ENCODE data around the gene ARL13B. TPM values are rescaled to one million over a fixed set of nuclear protein-coding genes. Genes with fewer than 3 reads are reported as not detected.

Gene ARL13B
- total RNA-seq, 4 donors from 2014 or later, result 0.80 to 4.9 (median 3.6) TPM

- peak; percentile 83 for DNase-seq
- H3K27me3 ChIP-seq, result no peaks in the 10 kb centered on the region
- intact Hi-C loops (cut with DNase I; ENCODE audit: low total_unique reads) (no loop called here), in situ Hi-C loops (cut with MboI; ENCODE audit: low pct_ligation_motif_present in 1 of 4, low pct_unique_long_range_greater_than_20kb in 1 of 4, low sequenced_read_pairs in 3 of 4) (loop anchor here in 1 of 4 donors (10.0 kb wide), 1 partner anchor 91 kb away; the partner anchor contains the start of genes DHFR2 and NSUN3)
- no peaks in the 10 kb centered on the region for H3K36me3 ChIP-seq
- peak within 1 kb of the TSS; percentile 35 to 58 (median 48) for H3K4me3 ChIP-seq
- peak within 1 kb of the TSS; percentile 84 to 92 (median 87) for H3K27ac ChIP-seq
- TF ChIP-seq EP300 (IDR thresholded peaks at IDR 0.05; ENCODE audit: low read depth) (peak; percentile 59), POLR2AphosphoS5 (IDR thresholded peaks at IDR 0.05) (peak; percentile 33 to 57 (median 37)), POLR2A (IDR thresholded peaks at IDR 0.05) (no peak)
- TF ChIP-seq, protein P1, sequence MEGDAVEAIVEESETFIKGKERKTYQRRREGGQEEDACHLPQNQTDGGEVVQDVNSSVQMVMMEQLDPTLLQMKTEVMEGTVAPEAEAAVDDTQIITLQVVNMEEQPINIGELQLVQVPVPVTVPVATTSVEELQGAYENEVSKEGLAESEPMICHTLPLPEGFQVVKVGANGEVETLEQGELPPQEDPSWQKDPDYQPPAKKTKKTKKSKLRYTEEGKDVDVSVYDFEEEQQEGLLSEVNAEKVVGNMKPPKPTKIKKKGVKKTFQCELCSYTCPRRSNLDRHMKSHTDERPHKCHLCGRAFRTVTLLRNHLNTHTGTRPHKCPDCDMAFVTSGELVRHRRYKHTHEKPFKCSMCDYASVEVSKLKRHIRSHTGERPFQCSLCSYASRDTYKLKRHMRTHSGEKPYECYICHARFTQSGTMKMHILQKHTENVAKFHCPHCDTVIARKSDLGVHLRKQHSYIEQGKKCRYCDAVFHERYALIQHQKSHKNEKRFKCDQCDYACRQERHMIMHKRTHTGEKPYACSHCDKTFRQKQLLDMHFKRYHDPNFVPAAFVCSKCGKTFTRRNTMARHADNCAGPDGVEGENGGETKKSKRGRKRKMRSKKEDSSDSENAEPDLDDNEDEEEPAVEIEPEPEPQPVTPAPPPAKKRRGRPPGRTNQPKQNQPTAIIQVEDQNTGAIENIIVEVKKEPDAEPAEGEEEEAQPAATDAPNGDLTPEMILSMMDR (IDR thresholded peaks at IDR 0.05), result peak in 1 of 5 experiments; percentile 10
- H3K9me3 ChIP-seq, result no peaks in the 10 kb centered on the region
- WGBS, 2 donors (ENCODE audit: low coverage in 1 of 2), result 1 to 4% methylated on average over 4 to 45 of the region's 53 CpGs
- peaks cover 0 to 17% (median 7%) of the 10 kb centered on the region in 4 donors for H3K4me1 ChIP-seq
Measured at GRCh38 chr3:93973131-93974126, 6.5 kb upstream of the ARL13B start, which contains the start of gene PROS1. Gene PROS1, minus strand, starts transcription at chr3:93973896. Its CDS starts 147 bp downstream, at chr3:93973749.

- DNase-seq, result no peak
- TF ChIP-seq POLR2AphosphoS5 (IDR thresholded peaks at IDR 0.05) (no peak), EP300 (IDR thresholded peaks at IDR 0.05; ENCODE audit: low read depth) (no peak), POLR2A (IDR thresholded peaks at IDR 0.05) (no peak)
- TF ChIP-seq, protein P1 (IDR thresholded peaks at IDR 0.05), result no peak
- H3K27ac ChIP-seq, result no peak overlapping the region
- H3K4me3 ChIP-seq, result no peak overlapping the region
- 91 to 95% methylated on average over 11 to 13 of the region's 13 CpGs for WGBS, 2 donors (ENCODE audit: low coverage in 1 of 2)
- no peaks in the 10 kb centered on the region for H3K36me3 ChIP-seq
- no peaks in the 10 kb centered on the region for H3K9me3 ChIP-seq
- H3K27me3 ChIP-seq, result no peaks in the 10 kb centered on the region
- H3K4me1 ChIP-seq, result peaks cover 0 to 16% (median 14%) of the 10 kb centered on the region in 4 donors
- intact Hi-C loops (cut with DNase I; ENCODE audit: low total_unique reads) (no loop called here), in situ Hi-C loops (cut with MboI; ENCODE audit: low pct_ligation_motif_present in 1 of 4, low pct_unique_long_range_greater_than_20kb in 1 of 4, low sequenced_read_pairs in 3 of 4) (no loop called here)
Measured at GRCh38 chr3:93981649-93982048, 1.7 kb downstream of the ARL13B start.

GRCh38 chr3:93983408-93983807 lies 3.5 kb downstream of the ARL13B start:
- Histone ChIP-seq H3K4me3 (no peak overlapping the region), H3K27me3 (no peaks in the 10 kb centered on the region), H3K9me3 (no peaks in the 10 kb centered on the region), H3K4me1 (peaks cover 0 to 16% (median 14%) of the 10 kb centered on the region in 4 donors), H3K36me3 (no peaks in the 10 kb centered on the region), H3K27ac (no peak overlapping the region)
- no peak for DNase-seq
- TF ChIP-seq, protein P1 (IDR thresholded peaks at IDR 0.05), result no peak
- TF ChIP-seq POLR2A (IDR thresholded peaks at IDR 0.05) (no peak), POLR2AphosphoS5 (IDR thresholded peaks at IDR 0.05) (no peak), EP300 (IDR thresholded peaks at IDR 0.05; ENCODE audit: low read depth) (no peak)
- WGBS, 2 donors (ENCODE audit: low coverage in 1 of 2), result 91 to 97% methylated on average over 3 of the region's 3 CpGs
- intact Hi-C loops (cut with DNase I; ENCODE audit: low total_unique reads), result no loop called here
- in situ Hi-C loops (cut with MboI; ENCODE audit: low pct_ligation_motif_present in 1 of 4, low pct_unique_long_range_greater_than_20kb in 1 of 4, low sequenced_read_pairs in 3 of 4), result no loop called here

DNA sequence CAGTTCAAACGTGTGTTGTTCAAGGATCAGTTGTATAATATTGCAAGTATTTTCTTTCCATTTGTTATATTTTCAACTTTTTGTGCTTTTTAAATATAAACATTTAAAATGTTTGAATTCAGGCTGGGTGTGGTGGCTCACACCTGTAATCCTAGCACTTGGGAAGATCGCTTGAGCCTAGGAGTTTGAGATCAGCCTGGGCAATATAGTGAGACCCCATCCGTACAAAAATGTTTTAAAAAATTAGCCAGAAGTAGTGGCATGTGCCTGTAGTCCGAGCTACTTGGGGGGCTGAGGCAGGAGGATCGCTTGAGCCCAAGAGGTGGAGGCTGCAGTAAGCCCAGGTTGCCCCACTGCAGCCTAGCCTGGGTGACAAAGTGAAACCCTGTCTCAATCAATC lies 4.7 kb downstream of the ARL13B start:
- in situ Hi-C loops (cut with MboI; ENCODE audit: low pct_ligation_motif_present in 1 of 4, low pct_unique_long_range_greater_than_20kb in 1 of 4, low sequenced_read_pairs in 3 of 4), result no loop called here
- Histone ChIP-seq H3K9me3 (no peaks in the 10 kb centered on the region), H3K27me3 (no peaks in the 10 kb centered on the region), H3K4me3 (no peak overlapping the region), H3K27ac (no peak overlapping the region), H3K36me3 (no peaks in the 10 kb centered on the region), H3K4me1 (peaks cover 0 to 12% (median 11%) of the 10 kb centered on the region in 4 donors)
- 92 to 96% methylated on average over 3 to 5 of the region's 5 CpGs for WGBS, 2 donors (ENCODE audit: low coverage in 1 of 2)
- intact Hi-C loops (cut with DNase I; ENCODE audit: low total_unique reads), result no loop called here
- no peak for DNase-seq
- TF ChIP-seq POLR2AphosphoS5 (IDR thresholded peaks at IDR 0.05), result no peak

All from transverse colon (tissue), 4 donors.